Stimulated activated CD4-positive, alpha-beta T cell treated with anti-CD3 and anti-CD28 coated beads, TNF-alpha, amount 100 ng/mL, for 1 hour (primary cell): ENCODE results near the gene MCTP1.
"Not testable (repeated sequence)": the region's sequence is repeated elsewhere in the genome, so short reads cannot be mapped to it uniquely, and the experiment has no call there.

Experiments used
- DNase-seq, 3 donors: peaks; one replicate each; pipeline ENCODE4 v3.0.0-alpha.2; 2020; ENCODE audit warnings: low read depth in 3 of 3, low spot score in 1 of 3

MCTP1 gene

DNA sequence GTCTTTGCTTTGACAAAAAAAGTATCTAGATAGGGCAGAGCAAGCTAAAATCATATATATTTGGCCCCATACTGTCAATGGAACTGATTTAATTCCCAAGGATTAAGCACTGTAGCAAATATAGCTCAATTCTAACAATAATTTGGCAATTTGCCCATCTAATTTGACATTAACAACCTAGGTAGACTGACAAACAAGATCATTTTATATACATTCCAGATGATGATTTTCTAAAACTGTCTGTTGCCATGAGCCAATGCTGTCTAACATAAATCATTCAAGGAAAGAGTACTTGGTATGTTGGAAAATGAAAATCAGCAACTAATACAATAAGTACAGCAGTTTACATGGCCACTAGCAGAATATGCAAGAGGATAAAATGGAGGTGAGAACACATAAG lies 32.1 kb downstream of the MCTP1 start:
- DNase-seq: no peak

DNA sequence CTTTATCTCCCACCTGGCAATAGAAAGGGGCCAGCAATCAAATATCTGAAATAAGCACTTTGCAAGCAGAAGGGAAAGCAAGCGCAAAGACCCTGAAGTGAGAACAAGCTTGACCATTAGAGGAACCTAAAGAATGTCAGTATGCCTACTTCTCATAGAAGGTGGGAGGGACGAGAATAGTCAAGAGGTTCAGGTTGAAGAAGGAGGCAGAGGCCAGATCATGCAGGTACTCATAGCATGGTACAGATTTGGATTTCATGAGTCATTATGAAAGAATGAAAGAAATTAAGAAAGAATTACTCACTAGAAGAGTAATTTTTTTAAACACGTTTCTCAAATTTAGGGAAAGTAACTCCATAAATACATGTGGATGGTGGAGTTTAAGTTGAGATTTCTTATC lies 33.7 kb downstream of the MCTP1 start:
- DNase-seq: no peak

GRCh38 chr5:95244479-95244878 lies 40.4 kb downstream of the MCTP1 start:
- DNase-seq: no peak

GRCh38 chr5:95241635-95242034 lies 43.3 kb downstream of the MCTP1 start:
- no peak for DNase-seq

- no peak for DNase-seq
Measured at GRCh38 chr5:95241161-95241560, 43.7 kb downstream of the MCTP1 start.

DNA sequence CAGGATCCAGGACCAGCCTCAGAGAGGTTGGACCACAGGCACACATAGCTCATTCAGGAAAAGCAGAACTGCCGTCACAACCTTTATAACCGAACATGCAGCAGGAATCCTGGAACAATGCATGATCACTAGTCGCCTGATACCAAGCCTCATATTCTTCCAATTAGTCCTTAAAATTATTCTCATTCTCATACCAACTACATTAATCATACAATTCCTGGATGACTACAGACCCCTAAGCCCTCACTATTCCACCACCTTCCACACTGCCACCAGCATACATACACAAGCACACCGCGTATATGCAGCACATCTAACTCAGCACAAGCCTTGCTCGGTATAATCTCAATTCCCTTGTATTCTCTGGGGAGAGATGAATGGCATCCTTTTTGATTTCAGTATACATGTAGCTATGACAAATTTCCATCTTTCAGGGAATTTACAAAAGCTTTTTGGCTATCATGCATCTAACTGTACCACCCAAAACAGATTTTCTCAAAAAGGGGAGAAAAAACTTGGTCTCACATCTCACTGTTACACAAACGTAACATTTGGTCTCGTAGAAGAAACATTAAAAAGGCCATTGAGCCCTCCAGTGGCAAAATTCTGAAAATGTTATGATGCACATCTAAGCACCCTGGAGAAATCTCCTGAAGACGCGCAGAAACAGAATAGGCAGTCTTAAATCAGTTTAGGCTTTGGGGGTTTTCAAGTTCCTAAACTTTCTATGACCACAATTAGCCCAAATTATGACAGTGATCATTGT lies 46.2 kb downstream of the MCTP1 start:
- no peak for DNase-seq

DNA sequence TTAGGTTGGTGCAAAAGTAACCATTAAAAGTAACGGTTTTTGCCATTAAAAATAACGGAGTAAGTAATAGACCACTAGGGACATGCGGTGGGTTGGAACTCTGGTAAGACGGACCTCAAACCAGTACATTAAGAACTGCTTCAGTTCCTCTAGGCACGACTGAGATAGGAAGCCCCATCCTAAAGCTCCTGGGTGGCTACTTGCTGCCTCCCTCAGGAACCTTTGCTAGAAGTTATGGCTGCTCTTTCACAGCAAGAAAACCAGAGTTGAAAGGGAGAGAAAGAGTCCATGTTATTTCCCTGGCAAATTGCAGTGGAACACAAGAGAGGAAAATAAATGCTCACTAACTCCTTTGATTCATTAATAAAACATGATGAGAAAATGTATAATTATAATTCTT lies 47.6 kb downstream of the MCTP1 start:
- no peak for DNase-seq

DNA sequence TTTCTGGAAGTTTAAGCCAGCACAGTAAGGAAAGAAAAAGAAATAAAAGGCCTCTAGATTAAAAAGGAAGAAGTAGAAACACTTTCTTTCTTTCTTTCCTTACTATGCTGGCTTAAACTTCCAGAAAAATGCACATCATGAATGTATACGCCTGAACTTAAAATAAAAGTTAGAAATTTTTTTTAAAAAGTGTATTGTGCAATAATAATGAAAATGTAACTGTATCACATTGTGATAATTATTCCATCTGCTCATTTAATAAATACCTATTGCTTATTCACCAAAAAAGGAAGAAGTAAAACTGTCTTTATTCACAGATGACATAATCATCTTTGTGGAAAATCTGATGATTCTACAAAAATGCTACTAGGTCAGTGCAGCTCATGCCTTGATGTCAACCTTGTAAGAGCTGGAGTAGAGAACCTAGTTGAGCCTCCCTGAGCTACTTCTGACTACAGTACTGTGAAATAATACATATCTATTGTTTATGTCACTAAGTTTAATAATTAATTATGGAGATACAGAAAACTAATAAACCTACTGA lies 49.4 kb downstream of the MCTP1 start:
- DNase-seq: no peak

DNA sequence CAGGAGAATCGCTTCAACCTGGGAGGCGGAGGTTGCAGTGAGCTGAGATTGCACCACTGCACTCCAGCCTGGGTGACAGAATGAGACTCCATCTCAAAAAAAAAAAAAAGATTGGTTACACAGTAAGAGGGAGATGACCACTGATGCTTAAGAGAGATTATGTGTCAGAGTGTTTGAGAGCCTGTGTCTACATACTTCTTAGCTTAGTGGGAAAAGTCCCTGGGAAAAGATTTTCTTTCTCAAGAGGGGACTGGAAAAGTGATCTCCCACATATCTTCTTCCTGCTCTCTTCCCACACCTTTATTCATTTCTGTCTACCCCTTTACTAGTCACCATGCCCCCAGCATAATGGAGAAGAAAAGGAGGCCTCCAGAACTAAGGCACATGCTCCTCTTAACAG lies 55.2 kb downstream of the MCTP1 start:
- no peak for DNase-seq

DNA sequence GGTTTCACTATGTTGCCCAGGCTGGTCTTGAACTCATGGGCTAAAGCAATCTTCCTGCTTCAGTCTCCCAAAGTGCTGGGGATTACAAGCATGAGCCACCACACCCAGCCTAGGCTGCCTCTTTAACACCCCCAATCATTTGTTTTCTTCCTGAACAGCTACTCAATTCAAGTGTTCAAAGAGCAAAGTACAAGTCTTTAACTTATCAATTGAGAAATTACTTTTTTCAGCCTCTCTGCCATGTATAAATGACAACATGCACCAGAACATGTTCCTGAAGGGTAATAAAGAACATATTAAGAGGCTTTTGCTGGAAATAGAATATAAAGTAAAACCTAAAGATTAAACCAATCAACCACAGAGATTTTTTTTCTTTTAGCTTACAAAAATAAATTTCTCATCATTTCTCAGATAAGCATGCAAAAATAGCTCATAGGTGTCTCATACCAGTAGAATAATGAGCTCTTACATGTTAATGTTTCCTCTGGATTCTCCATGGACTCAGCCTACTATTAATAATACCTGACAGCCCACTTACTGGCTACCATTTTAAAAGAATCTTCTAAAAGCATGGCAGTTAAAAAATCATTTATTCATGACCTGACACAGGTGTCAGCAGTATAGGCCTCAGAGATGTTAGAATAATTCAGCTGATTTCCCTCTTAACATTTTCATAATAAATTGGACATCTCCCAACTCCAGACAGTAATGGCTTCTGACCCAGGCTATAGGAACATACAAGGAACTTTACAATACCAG lies 60.0 kb downstream of the MCTP1 start:
- no peak for DNase-seq

DNA sequence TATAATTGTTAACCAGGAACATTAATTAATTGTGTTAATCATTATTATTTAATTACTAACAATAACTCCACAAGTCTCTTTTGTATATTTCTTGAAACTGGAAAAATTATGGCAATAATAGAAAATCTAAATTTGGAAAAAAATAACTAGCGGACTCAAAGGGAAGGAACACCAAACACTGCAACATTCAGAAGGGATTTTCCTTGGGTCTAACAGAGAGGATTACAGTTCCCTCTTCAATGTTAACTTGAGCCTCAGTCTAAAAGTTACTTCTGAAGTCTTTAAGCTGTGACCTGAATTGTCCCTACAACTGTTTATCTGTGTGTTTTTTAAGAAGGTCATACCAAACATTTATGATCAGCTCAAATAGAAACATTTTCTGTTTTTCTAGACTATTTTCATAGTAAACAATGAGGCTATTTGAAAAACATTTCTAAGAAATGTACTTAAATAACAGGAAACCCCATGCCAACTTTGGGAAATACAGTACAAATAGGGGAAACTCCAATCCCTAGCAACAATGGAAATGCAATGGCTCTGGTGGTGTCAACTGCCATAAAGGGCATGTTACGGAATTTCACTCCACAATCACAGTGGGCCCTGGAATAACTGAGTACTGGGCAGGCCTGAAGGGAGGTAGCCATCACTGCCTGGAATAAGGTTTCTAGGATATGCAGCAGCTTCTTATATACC lies 61.2 kb downstream of the MCTP1 start:
- no peak for DNase-seq

DNA sequence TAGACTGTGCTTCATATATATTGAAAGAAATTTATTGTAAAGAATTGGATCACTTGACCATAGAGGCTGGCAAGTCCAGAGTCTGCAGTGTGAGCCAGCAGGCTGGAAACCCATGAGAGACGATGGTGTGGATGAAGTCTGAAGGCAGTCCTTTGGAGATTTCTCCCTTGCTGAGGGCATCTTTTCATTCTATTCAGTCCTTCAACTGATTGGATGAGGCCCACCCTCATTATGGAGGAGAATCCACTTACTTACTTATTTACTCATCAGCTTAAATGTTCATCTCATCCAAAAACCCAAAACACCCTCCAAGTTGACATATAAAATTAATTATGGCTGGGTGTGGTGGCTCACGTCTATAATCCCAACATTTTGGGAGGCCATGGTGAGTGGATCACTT lies 62.1 kb downstream of the MCTP1 start:
- DNase-seq: no peak

DNA sequence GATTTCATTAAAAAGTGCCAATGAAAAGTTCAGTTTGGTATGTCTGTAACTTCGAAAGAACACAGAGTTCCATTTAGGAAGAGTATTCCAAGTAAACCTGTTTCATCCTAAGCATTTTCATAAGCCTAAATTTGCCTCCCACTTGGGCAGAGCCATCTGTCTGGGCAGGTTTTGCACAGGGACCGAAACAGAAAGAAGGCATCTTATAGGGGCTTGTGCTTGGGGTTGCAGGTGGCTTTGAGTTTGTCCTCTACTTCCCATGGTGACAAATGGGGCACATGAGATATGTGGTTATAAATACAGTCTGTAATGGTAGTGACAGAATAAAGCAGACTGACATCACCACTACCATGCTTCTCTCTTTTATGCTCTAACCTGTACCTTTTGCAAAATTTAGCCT lies 63.7 kb downstream of the MCTP1 start:
- DNase-seq: no peak

DNA sequence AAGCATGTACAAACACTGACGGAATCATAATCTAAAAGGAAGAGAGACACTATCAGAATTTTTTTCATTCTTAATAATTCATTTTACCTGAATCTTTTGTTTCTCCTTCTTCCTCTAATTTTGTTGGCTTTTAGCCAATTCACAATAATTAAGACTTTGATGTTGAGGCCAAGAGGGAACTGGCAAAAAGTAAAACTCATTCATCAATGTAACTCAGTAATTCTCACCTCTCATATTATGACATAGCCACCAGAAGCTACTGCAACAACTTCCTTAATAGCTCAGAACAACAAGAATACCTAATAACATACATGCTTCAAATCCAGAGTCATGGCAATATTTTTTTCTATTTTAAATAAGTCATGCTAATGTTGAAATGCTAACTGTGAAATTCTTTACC lies 64.5 kb downstream of the MCTP1 start:
- no peak for DNase-seq

GRCh38 chr5:95219411-95219810 lies 65.5 kb downstream of the MCTP1 start:
- DNase-seq: no peak

DNA sequence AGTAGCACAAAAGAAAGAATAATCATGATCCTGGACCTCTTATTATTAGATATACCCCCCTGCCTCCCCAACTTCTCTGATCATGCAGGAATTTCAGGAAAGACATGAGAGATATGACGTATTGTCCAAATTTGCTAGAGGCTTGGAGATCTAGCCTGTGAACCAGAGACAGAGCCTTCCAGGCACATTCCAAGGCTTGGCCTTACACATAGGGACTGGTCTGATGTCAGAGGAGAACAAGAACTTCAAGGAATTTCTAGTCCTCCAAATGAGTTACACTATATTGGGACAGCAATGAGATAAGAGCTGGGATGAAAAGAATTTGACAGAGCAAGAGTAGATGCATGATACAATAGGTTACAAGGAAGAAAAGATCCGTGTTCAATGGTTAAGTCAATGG lies 67.0 kb downstream of the MCTP1 start:
- no peak for DNase-seq

DNA sequence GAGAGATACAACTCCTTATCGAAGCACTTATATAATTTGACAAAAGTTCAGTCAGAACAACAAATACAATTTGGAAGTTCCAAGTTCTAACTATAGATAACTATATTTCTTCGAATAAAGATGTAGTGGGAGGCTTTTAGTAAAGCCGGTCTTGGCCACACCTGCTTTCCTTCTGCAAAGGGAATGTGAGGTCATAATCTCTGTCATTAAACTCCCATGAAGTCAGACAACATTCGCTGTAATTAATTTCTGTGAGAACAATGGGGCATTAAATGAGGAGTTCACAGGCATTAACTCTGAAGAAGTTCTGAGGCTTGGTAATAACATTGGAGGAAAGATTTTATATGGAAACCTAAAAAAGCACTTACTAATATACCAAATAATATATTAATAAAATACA lies 67.5 kb downstream of the MCTP1 start:
- no peak for DNase-seq

DNA sequence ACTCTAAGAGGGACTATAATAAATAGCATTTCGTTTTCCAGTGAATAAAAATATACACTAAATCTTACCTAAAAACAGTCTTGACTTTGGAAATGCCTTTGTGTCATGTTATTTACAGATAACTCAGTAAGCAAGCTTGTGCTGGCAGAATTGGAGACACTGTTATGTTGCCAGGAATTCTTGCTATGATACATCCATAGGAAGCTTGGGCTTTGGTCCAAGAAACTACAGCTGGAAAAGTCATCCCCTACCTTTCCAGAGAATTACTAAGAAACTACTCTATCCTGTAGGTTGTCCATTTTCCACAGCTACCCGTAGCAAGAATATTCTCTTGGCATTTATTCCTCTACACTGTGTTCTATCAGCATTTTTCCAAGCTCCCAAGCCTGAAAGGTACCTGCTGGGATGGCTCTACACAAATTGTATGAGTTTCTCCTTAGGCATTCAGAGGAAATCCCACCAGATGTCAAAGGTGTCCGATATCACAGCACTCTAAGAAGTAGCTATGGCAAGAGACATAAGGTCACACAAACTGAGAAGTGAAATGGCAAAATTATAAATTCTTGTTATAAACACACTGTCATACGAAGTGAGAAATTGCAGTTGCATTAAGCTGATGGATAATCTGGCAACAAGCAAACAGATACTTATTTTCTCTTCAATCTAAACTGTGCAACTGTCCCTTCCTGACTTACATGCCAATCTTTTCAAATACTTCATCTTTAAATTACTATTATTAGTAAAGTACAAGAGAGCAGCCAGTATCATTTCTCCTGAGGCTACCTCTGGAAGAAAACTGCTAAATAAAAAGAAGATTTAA lies 68.5 kb downstream of the MCTP1 start:
- no peak for DNase-seq

GRCh38 chr5:95207811-95208210 lies 77.1 kb downstream of the MCTP1 start:
- not testable (repeated sequence) for DNase-seq

DNA sequence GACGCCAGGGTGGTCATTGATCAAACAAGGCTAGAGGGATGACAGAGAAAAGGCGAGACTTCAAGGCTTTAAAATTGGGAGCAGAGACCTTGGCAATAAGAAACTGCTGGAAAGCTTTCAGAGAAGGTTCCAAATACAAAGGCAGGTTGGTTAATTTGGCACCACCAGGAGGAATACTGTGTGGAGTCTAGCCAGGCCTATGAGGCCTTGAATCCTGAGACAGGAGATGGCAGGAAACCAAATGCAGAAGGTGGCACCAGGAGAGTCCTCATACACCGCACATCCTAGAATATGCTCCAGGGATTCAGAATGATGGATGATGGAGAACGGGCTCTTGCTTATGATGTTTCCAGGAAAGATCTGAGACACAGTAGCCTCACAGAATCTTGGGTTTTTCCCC lies 90.0 kb downstream of the MCTP1 start:
- DNase-seq: no peak

DNA sequence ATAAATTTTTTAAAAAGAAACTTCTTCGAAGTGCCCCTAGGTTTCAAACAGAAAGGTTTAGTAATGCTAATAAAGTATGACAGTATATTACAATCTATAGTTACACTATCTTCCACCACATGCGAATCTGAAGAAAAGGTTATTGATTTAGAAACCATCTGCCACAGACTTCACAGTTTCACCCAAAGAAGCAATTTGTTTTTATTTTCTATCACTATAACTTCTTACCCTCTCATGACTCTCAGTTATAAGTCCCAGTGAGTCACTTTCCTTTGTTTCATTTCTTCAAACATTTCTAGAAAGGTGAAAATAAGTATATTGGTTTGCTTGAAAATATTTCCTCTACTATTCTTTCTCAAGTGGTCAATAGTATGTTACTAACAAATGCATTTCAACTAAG lies 93.6 kb downstream of the MCTP1 start:
- DNase-seq: no peak
